ENCODE measurements around the gene HMCN1.

The HMCN1 gene

GRCh38 chr1:185996211-185996610 lies 262.0 kb downstream of the HMCN1 start:
- no peak overlapping the region for H3K4me2 ChIP-seq (ENCODE audit: low read length)
- H3K9me2 ChIP-seq (ENCODE audit: low read depth, low read length) = no peaks in the 10 kb centered on the region; the same call in 1 of the 2 replicates
- no peaks in the 10 kb centered on the region for H3K36me3 ChIP-seq (ENCODE audit: insufficient read depth, low read length)
- H3K9me3 ChIP-seq (ENCODE audit: low read length) = no peaks in the 10 kb centered on the region
- no peaks in the 10 kb centered on the region for H3K4me1 ChIP-seq (ENCODE audit: insufficient read depth, low read length, severe bottlenecking)
- H3K79me2 ChIP-seq (ENCODE audit: insufficient read depth, low read length) = no peaks in the 10 kb centered on the region
- H2AFZ ChIP-seq (ENCODE audit: low read length) = no peak overlapping the region
- no peaks in the 10 kb centered on the region for H4K20me1 ChIP-seq (ENCODE audit: insufficient read depth, low read length)
- H3K9ac ChIP-seq (ENCODE audit: low read length) = no peak overlapping the region
- H3F3A ChIP-seq (ENCODE audit: insufficient read depth, low read length) = no peaks in the 10 kb centered on the region
- TF ChIP-seq EZH2 (IDR thresholded peaks at IDR 0.05; ENCODE audit: borderline replicate concordance, low read length) (no peak), CTCF (IDR thresholded peaks at IDR 0.05; ENCODE audit: low read length) (no peak)
- no peak overlapping the region for H3K4me3 ChIP-seq (ENCODE audit: low read depth, low read length, poor library complexity, severe bottlenecking)
- H3K27ac ChIP-seq (ENCODE audit: low read depth, low read length, poor library complexity, severe bottlenecking) = no peak overlapping the region
- H3K27me3 ChIP-seq (ENCODE audit: insufficient read depth, low read length) = no peaks in the 10 kb centered on the region

GRCh38 chr1:185998391-185998790 lies 264.2 kb downstream of the HMCN1 start:
- Histone ChIP-seq H3K27ac (ENCODE audit: low read depth, low read length, poor library complexity, severe bottlenecking) (no peak overlapping the region), H3K36me3 (ENCODE audit: insufficient read depth, low read length) (no peaks in the 10 kb centered on the region), H3K79me2 (ENCODE audit: insufficient read depth, low read length) (no peaks in the 10 kb centered on the region), H3K9me2 (ENCODE audit: low read depth, low read length) (no peaks in the 10 kb centered on the region; the same call in 1 of the 2 replicates), H3K4me1 (ENCODE audit: insufficient read depth, low read length, severe bottlenecking) (no peaks in the 10 kb centered on the region), H4K20me1 (ENCODE audit: insufficient read depth, low read length) (no peaks in the 10 kb centered on the region), H3K4me3 (ENCODE audit: low read depth, low read length, poor library complexity, severe bottlenecking) (no peak overlapping the region), H3K9ac (ENCODE audit: low read length) (no peak overlapping the region), H2AFZ (ENCODE audit: low read length) (no peak overlapping the region), H3K27me3 (ENCODE audit: insufficient read depth, low read length) (no peaks in the 10 kb centered on the region), H3F3A (ENCODE audit: insufficient read depth, low read length) (no peaks in the 10 kb centered on the region), H3K9me3 (ENCODE audit: low read length) (no peaks in the 10 kb centered on the region), H3K4me2 (ENCODE audit: low read length) (no peak overlapping the region)
- TF ChIP-seq EZH2 (IDR thresholded peaks at IDR 0.05; ENCODE audit: borderline replicate concordance, low read length) (no peak), CTCF (IDR thresholded peaks at IDR 0.05; ENCODE audit: low read length) (no peak; the same call in 1 of the 2 replicates)

- H3K9ac ChIP-seq (ENCODE audit: low read length) = no peak overlapping the region
- no peaks in the 10 kb centered on the region for H4K20me1 ChIP-seq (ENCODE audit: insufficient read depth, low read length)
- no peaks in the 10 kb centered on the region for H3F3A ChIP-seq (ENCODE audit: insufficient read depth, low read length)
- no peak for TF ChIP-seq CTCF (IDR thresholded peaks at IDR 0.05; ENCODE audit: low read length)
- no peak for TF ChIP-seq EZH2 (IDR thresholded peaks at IDR 0.05; ENCODE audit: borderline replicate concordance, low read length)
- H3K4me3 ChIP-seq (ENCODE audit: low read depth, low read length, poor library complexity, severe bottlenecking) = no peak overlapping the region
- H3K27me3 ChIP-seq (ENCODE audit: insufficient read depth, low read length) = no peaks in the 10 kb centered on the region
- H3K36me3 ChIP-seq (ENCODE audit: insufficient read depth, low read length) = no peaks in the 10 kb centered on the region
- no peak overlapping the region for H3K27ac ChIP-seq (ENCODE audit: low read depth, low read length, poor library complexity, severe bottlenecking)
- no peaks in the 10 kb centered on the region for H3K9me3 ChIP-seq (ENCODE audit: low read length)
- H3K4me2 ChIP-seq (ENCODE audit: low read length) = no peak overlapping the region
- H3K79me2 ChIP-seq (ENCODE audit: insufficient read depth, low read length) = no peaks in the 10 kb centered on the region
- no peaks in the 10 kb centered on the region; the same call in 1 of the 2 replicates for H3K9me2 ChIP-seq (ENCODE audit: low read depth, low read length)
- H2AFZ ChIP-seq (ENCODE audit: low read length) = no peak overlapping the region
- no peaks in the 10 kb centered on the region for H3K4me1 ChIP-seq (ENCODE audit: insufficient read depth, low read length, severe bottlenecking)
Observed at GRCh38 chr1:186002406-186002805, 268.2 kb downstream of the HMCN1 start.
